ENCODE data around the gene CD2AP. TPM values are rescaled to one million over a fixed set of nuclear protein-coding genes. Genes with fewer than 3 reads are reported as not detected.

The CD2AP gene
- total RNA-seq, 2 donors from 2014 or later: 58.1 to 62.4 TPM

- peak overlapping the region; percentile 46 for H3K27ac ChIP-seq (ENCODE audit: low read depth, low read length)
Observed at GRCh38 chr6:47476781-47477496, 650 bp upstream of the CD2AP start.

DNA sequence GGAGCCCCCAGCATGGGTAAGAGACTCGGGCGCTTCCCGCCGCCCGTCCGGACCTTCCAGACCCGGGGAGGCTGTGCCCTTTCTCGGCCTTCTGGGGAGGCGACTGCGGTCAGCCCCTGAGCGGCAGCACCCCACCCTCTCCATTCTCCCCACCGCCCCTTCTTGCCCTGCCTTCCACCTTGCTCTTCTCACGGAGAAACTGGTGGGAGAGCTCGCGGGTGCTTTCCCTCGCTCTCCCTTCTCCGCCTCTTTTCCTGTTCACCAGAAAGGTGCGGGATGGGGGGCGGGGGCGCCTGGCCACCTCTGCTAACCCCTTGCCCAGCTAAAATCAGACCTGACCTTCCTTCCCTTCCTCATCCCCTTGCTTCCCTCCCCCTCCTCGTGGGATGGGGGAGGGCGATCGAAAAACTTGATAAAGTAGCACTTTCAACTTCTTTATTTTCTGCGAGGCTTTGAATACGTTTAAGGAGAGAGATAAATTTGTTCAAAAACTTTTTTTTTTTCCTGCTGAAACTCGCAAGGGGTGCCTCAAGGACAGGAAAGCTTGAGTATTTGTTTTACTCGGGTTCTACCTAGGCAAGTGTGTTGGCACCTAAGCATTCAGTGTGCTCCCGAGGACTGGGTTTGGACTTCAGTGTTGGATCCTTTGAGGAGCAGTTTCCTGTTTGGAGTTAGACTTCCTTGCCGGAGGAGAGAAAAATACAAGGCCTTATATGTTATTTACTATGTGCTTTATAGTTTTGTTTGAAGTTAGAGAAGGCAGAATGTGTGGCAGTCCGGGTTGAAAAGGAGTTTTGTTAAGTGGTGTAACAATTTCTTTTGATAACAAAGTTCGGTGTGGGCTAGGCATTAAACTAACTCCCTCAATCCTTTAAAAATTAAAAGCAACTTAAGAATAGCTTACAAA lies 897 bp downstream of the CD2AP start:
- Mint-ChIP-seq H3K27me3 (ENCODE audit: insufficient read depth) (no peaks in the 10 kb centered on the region), H3K4me1 (peaks cover 40% of the 10 kb centered on the region), H3K9me3 (no peaks in the 10 kb centered on the region), H3K36me3 (ENCODE audit: low read depth) (no peaks in the 10 kb centered on the region), H3K4me3 (peak overlapping the region; percentile 89), H3K27ac (peak overlapping the region; percentile 96)
- 0 to 1% methylated on average over 16 to 29 of the region's 31 CpGs for WGBS, 2 experiments (ENCODE audit: insufficient coverage in 1 of 2, insufficient read length in 1 of 2)
- Histone ChIP-seq H3K4me3 (ENCODE audit: low read length) (peak overlapping the region; percentile 95), H3K27me3 (ENCODE audit: control insufficient read depth, insufficient read depth, low read length, poor library complexity, severe bottlenecking) (no peaks in the 10 kb centered on the region), H3K36me3 (ENCODE audit: control insufficient read depth, insufficient read depth, low read length) (no peaks in the 10 kb centered on the region), H3K27ac (ENCODE audit: low read depth, low read length) (peak overlapping the region; percentile 88), H3K9ac (ENCODE audit: extremely low read depth, low read length, poor library complexity, severe bottlenecking) (peak overlapping the region; percentile 91), H3K4me1 (ENCODE audit: control insufficient read depth, insufficient read depth, low read length) (peaks cover 3% of the 10 kb centered on the region), H3K9me3 (ENCODE audit: control insufficient read depth, low read length) (no peaks in the 10 kb centered on the region)
- TF ChIP-seq, protein P1, sequence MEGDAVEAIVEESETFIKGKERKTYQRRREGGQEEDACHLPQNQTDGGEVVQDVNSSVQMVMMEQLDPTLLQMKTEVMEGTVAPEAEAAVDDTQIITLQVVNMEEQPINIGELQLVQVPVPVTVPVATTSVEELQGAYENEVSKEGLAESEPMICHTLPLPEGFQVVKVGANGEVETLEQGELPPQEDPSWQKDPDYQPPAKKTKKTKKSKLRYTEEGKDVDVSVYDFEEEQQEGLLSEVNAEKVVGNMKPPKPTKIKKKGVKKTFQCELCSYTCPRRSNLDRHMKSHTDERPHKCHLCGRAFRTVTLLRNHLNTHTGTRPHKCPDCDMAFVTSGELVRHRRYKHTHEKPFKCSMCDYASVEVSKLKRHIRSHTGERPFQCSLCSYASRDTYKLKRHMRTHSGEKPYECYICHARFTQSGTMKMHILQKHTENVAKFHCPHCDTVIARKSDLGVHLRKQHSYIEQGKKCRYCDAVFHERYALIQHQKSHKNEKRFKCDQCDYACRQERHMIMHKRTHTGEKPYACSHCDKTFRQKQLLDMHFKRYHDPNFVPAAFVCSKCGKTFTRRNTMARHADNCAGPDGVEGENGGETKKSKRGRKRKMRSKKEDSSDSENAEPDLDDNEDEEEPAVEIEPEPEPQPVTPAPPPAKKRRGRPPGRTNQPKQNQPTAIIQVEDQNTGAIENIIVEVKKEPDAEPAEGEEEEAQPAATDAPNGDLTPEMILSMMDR (conservative IDR thresholded peaks at IDR 0.05): no peak
- DNase-seq: peak; percentile 63

More at GRCh38 chr6:47476781-47477496, 650 bp upstream of the CD2AP start:
- H3K4me3 ChIP-seq (ENCODE audit: low read length): peak overlapping the region; percentile 95
- no peaks in the 10 kb centered on the region for H3K36me3 ChIP-seq (ENCODE audit: control insufficient read depth, insufficient read depth, low read length)
- Mint-ChIP-seq H3K27me3 (ENCODE audit: insufficient read depth) (no peaks in the 10 kb centered on the region), H3K27ac (peak overlapping the region; percentile 99), H3K36me3 (ENCODE audit: low read depth) (no peaks in the 10 kb centered on the region), H3K9me3 (no peaks in the 10 kb centered on the region), H3K4me1 (peaks cover 32% of the 10 kb centered on the region), H3K4me3 (peak overlapping the region; percentile 89)
- peak overlapping the region; percentile 91 for H3K9ac ChIP-seq (ENCODE audit: extremely low read depth, low read length, poor library complexity, severe bottlenecking)
- peaks cover 2% of the 10 kb centered on the region for H3K4me1 ChIP-seq (ENCODE audit: control insufficient read depth, insufficient read depth, low read length)
- TF ChIP-seq, protein P1 (conservative IDR thresholded peaks at IDR 0.05): no peak
- DNase-seq: peak; percentile 49
- H3K9me3 ChIP-seq (ENCODE audit: control insufficient read depth, low read length): no peaks in the 10 kb centered on the region
- no peaks in the 10 kb centered on the region for H3K27me3 ChIP-seq (ENCODE audit: control insufficient read depth, insufficient read depth, low read length, poor library complexity, severe bottlenecking)
- WGBS, 2 experiments (ENCODE audit: insufficient coverage in 1 of 2, insufficient read length in 1 of 2): 6 to 8% methylated on average over 21 of the region's 21 CpGs

- H3K4me1 ChIP-seq (ENCODE audit: control insufficient read depth, insufficient read depth, low read length): peaks cover 3% of the 10 kb centered on the region
- H3K9me3 ChIP-seq (ENCODE audit: control insufficient read depth, low read length): no peaks in the 10 kb centered on the region
- 0% methylated on average over 2 to 5 of the region's 5 CpGs for WGBS, 2 experiments (ENCODE audit: insufficient coverage in 1 of 2, insufficient read length in 1 of 2)
- DNase-seq: no peak
- H3K9ac ChIP-seq (ENCODE audit: extremely low read depth, low read length, poor library complexity, severe bottlenecking): peak overlapping the region; percentile 91
- Mint-ChIP-seq H3K9me3 (no peaks in the 10 kb centered on the region), H3K36me3 (ENCODE audit: low read depth) (no peaks in the 10 kb centered on the region), H3K4me3 (peak overlapping the region; percentile 89), H3K27ac (peak overlapping the region; percentile 96), H3K27me3 (ENCODE audit: insufficient read depth) (no peaks in the 10 kb centered on the region), H3K4me1 (peaks cover 46% of the 10 kb centered on the region)
- H3K36me3 ChIP-seq (ENCODE audit: control insufficient read depth, insufficient read depth, low read length): no peaks in the 10 kb centered on the region
- TF ChIP-seq, protein P1 (conservative IDR thresholded peaks at IDR 0.05): no peak
- H3K27me3 ChIP-seq (ENCODE audit: control insufficient read depth, insufficient read depth, low read length, poor library complexity, severe bottlenecking): no peaks in the 10 kb centered on the region
- peak overlapping the region; percentile 95 for H3K4me3 ChIP-seq (ENCODE audit: low read length)
- H3K27ac ChIP-seq (ENCODE audit: low read depth, low read length): no peak overlapping the region
Observed at GRCh38 chr6:47479140-47479508, 1.5 kb downstream of the CD2AP start.

All from endodermal cell (in vitro differentiated cells).